ENCODE data around the gene OR1B1. TPM values are rescaled to one million over a fixed set of nuclear protein-coding genes. Genes with fewer than 3 reads are reported as not detected.

OR1B1 gene
- total RNA-seq, 1 experiment from 2014 or later, result not detected

Other genes with a start within 250 kb of the OR1B1 start
- gene OR1J1, start 179.7 kb downstream of the OR1B1 start, total RNA-seq (2014; rRNA removed; shearing (Covaris generic)), result not detected in 2 replicates
- gene OR1J2, start 146.8 kb downstream of the OR1B1 start, total RNA-seq (2014; rRNA removed; shearing (Covaris generic)), result not detected in 2 replicates
- not detected in 2 replicates for gene OR1J4, start 138.5 kb downstream of the OR1B1 start, total RNA-seq (2014; rRNA removed; shearing (Covaris generic))
- not detected in 2 replicates for gene OR1N1, start 130.3 kb downstream of the OR1B1 start, total RNA-seq (2014; rRNA removed; shearing (Covaris generic))
- gene OR1N2, start 104.5 kb downstream of the OR1B1 start, total RNA-seq (2014; rRNA removed; shearing (Covaris generic)), result not detected in 2 replicates
- gene OR1L8, start 74.2 kb downstream of the OR1B1 start, total RNA-seq (2014; rRNA removed; shearing (Covaris generic)), result not detected in 2 replicates
- not detected in 2 replicates for gene OR1Q1, start 42.9 kb downstream of the OR1B1 start, total RNA-seq (2014; rRNA removed; shearing (Covaris generic))
- not detected in 2 replicates for gene OR1L1, start 4.1 kb upstream of the OR1B1 start, total RNA-seq (2014; rRNA removed; shearing (Covaris generic))
- not detected in 2 replicates for gene OR1L3, start 17.5 kb upstream of the OR1B1 start, total RNA-seq (2014; rRNA removed; shearing (Covaris generic))
- not detected in 2 replicates for gene OR1L4, start 66.4 kb upstream of the OR1B1 start, total RNA-seq (2014; rRNA removed; shearing (Covaris generic))
- gene OR1L6, start 84.7 kb upstream of the OR1B1 start, total RNA-seq (2014; rRNA removed; shearing (Covaris generic)), result not detected in 2 replicates
- gene OR5C1, start 131.3 kb upstream of the OR1B1 start, total RNA-seq (2014; rRNA removed; shearing (Covaris generic)), result not detected in 2 replicates
- not detected in 2 replicates for gene OR1K1, start 142.5 kb upstream of the OR1B1 start, total RNA-seq (2014; rRNA removed; shearing (Covaris generic))
- gene PDCL, start 171.0 kb upstream of the OR1B1 start, total RNA-seq (2014; rRNA removed; shearing (Covaris generic)), result 28.4 and 31.1 TPM in 2 replicates
- gene RC3H2, start 247.7 kb upstream of the OR1B1 start, total RNA-seq (2014; rRNA removed; shearing (Covaris generic)), result 29.4 and 41.1 TPM in 2 replicates

All from SJSA1 (cell line).